K562 (cell line): ENCODE measurements around the gene SRP72. TPM values are rescaled to one million over a fixed set of nuclear protein-coding genes. Genes with fewer than 3 reads are reported as not detected.

Experiments
- FOXJ3 ChIP-seq: sonication (generic); formaldehyde crosslinking; IDR thresholded peaks from 2 replicates; pipeline ENCODE4 v1.4.0; 2020; ENCODE audit warnings: mild to moderate bottlenecking, missing genetic modification reagents
- GATAD2A ChIP-seq: fragments of 450-650 bp; IDR thresholded peaks from 2 replicates; pipeline ENCODE4 v1.6.1; 2017
- SMAD4 ChIP-seq: fragments of 250-450 bp; sonication (Bioruptor Pico); conservative IDR thresholded peaks from 2 replicates; pipeline ENCODE4 v1.8.0; 2021; ENCODE audit warnings: inconsistent platforms, mild to moderate bottlenecking, moderate library complexity
- TARDBP ChIP-seq: fragments of 450-650 bp; IDR thresholded peaks from 2 replicates; pipeline ENCODE4 v1.6.1; 2016
- ZNF124 ChIP-seq: sonication (generic); formaldehyde crosslinking; IDR thresholded peaks from 2 replicates; pipeline ENCODE4 v1.8.1; 2022; ENCODE audit warnings: missing genetic modification reagents
- ZNF707 ChIP-seq: fragments of 250-450 bp; sonication (Bioruptor Pico); conservative IDR thresholded peaks from 2 replicates; pipeline ENCODE4 v1.8.0; 2022; ENCODE audit warnings: inconsistent platforms, mild to moderate bottlenecking, moderate library complexity
- ZNF766 ChIP-seq: fragments of 200-800 bp; sonication (Bioruptor generic); conservative IDR thresholded peaks from 2 replicates; pipeline ENCODE4 v1.6.1; 2016; ENCODE audit warnings: missing genetic modification characterization, missing compliant biosample characterization
- polyA plus RNA-seq, 8 experiments: library from polyadenylated mRNA; depleted of rRNA in 4 of 8; stranded (reverse) in 5 of 8; unstranded in 3 of 8; fragments of >200 nt; fragmentation: Nextera tagmentation in 2 of 8; fragmentation: Illumina TruSeq in 1 of 8; extraction: Ambion mirVana in 2 of 8; extraction: Trizol in 1 of 8; gene quantifications; 2 replicates each; pipeline versions ENCODE4 v1.2.1 to v1.2.3, GENCODE V29; 2011 to 2014; ENCODE audit warnings: inconsistent platforms in 1 of 8, missing spikeins in 1 of 8
- total RNA-seq, 7 experiments: library from RNA; depleted of rRNA in 6 of 7; stranded (reverse); fragments of >200 nt in 6 of 7; fragmentation: Illumina TruSeq in 2 of 7; extraction: Trizol in 2 of 7; gene quantifications; 2 replicates each; pipeline versions ENCODE4 v1.2.1 to v1.2.3, GENCODE V29; 2011 to 2021; ENCODE audit warnings: low replicate concordance in 1 of 7
- TF ChIP-seq, protein P1 (sequence below): fragments of 200-800 bp; sonication (Bioruptor generic); IDR thresholded peaks from 2 replicates; pipeline ENCODE4 v1.6.1; 2016; ENCODE audit warnings: missing genetic modification characterization, missing compliant biosample characterization
- TF ChIP-seq, protein P2 (sequence below): fragments of 450-650 bp; formaldehyde crosslinking; IDR thresholded peaks from 2 replicates; pipeline ENCODE4 v1.4.0; 2020; ENCODE audit warnings: mild to moderate bottlenecking, moderate library complexity
- TF ChIP-seq, protein P3 (sequence below): fragments of 250-450 bp; sonication (Bioruptor Pico); IDR thresholded peaks from 2 replicates; pipeline ENCODE4 v1.8.0; 2021; ENCODE audit warnings: moderate library complexity, mild to moderate bottlenecking, inconsistent platforms
- TF ChIP-seq, protein P4 (sequence below): fragments of 250-450 bp; sonication (Bioruptor Pico); IDR thresholded peaks from 2 replicates; pipeline ENCODE4 v1.5.0; 2021
- TF ChIP-seq, protein P5 (sequence below): fragments of 450-650 bp; conservative IDR thresholded peaks from 2 replicates; pipeline ENCODE4 v1.6.1; 2016; ENCODE audit warnings: missing genetic modification characterization, low read depth, mild to moderate bottlenecking, control low read depth, missing compliant biosample characterization
- TF ChIP-seq, protein P6 (sequence below), 2 experiments: fragments of 450-650 bp; IDR thresholded peaks; 2 replicates each; pipeline ENCODE4 v1.6.1; 2016

Gene SRP72
- total and polyA plus RNA-seq, 9 of the 15 experiments (the other 6 are each of a cell fraction or from before 2014, with no cell fraction given): 124 to 341 (median 202) TPM

DNA sequence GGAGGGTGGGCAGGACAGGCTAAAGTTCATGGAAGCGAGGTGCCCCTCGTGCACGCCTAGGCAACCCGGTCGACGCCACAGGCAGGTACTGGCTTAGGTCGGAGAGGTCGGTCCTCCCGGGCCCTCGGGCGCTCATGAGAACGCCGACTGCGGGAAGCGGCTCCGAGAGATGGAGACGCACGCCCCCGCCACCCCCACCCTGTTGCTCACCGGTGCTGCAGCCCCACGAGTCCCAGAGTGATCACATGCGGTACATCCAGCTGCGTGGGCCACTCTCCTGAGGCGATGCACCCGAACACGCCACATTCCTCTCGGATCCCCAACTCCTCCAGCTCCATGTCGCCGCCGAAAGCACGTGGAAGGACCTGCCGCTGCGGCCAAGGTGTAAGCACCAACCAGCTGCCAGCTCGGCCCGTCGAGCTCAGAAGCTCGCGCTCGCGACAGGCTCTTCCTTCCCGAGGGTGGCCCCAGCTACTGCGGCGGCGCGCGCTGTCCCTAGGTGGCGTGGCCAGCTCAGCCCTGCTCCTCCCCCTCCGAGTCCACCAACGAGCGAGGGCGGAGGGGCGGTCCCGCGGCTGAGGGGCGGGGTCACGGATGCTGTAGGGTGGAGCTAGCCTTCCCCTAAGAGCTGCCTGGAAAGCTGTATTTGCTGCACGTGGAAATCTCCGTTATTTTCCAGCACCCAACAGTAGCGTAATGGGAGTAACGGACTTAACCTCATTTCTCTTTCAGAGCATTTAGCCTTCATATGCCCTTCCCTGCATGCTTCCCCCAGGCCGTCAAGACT, 32.1 kb upstream of the SRP72 start, which contains the start of gene PPAT (continued):
- TF ChIP-seq, protein P1, sequence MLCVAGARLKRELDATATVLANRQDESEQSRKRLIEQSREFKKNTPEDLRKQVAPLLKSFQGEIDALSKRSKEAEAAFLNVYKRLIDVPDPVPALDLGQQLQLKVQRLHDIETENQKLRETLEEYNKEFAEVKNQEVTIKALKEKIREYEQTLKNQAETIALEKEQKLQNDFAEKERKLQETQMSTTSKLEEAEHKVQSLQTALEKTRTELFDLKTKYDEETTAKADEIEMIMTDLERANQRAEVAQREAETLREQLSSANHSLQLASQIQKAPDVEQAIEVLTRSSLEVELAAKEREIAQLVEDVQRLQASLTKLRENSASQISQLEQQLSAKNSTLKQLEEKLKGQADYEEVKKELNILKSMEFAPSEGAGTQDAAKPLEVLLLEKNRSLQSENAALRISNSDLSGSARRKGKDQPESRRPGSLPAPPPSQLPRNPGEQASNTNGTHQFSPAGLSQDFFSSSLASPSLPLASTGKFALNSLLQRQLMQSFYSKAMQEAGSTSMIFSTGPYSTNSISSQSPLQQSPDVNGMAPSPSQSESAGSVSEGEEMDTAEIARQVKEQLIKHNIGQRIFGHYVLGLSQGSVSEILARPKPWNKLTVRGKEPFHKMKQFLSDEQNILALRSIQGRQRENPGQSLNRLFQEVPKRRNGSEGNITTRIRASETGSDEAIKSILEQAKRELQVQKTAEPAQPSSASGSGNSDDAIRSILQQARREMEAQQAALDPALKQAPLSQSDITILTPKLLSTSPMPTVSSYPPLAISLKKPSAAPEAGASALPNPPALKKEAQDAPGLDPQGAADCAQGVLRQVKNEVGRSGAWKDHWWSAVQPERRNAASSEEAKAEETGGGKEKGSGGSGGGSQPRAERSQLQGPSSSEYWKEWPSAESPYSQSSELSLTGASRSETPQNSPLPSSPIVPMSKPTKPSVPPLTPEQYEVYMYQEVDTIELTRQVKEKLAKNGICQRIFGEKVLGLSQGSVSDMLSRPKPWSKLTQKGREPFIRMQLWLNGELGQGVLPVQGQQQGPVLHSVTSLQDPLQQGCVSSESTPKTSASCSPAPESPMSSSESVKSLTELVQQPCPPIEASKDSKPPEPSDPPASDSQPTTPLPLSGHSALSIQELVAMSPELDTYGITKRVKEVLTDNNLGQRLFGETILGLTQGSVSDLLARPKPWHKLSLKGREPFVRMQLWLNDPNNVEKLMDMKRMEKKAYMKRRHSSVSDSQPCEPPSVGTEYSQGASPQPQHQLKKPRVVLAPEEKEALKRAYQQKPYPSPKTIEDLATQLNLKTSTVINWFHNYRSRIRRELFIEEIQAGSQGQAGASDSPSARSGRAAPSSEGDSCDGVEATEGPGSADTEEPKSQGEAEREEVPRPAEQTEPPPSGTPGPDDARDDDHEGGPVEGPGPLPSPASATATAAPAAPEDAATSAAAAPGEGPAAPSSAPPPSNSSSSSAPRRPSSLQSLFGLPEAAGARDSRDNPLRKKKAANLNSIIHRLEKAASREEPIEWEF (CRISPR knock-in tag): no peak
- TF ChIP-seq SMAD4 (CRISPR knock-in tag) (peak; percentile 51), ZNF707 (CRISPR knock-in tag) (no peak), GATAD2A (no peak), ZNF124 (CRISPR knock-in tag) (no peak), FOXJ3 (no peak), ZNF766 (CRISPR knock-in tag) (no peak; the same call in 1 of the 2 replicates), TARDBP (0 out of 2 replicates have a peak, but pooled peaks have one; percentile 8)
- TF ChIP-seq, protein P2, sequence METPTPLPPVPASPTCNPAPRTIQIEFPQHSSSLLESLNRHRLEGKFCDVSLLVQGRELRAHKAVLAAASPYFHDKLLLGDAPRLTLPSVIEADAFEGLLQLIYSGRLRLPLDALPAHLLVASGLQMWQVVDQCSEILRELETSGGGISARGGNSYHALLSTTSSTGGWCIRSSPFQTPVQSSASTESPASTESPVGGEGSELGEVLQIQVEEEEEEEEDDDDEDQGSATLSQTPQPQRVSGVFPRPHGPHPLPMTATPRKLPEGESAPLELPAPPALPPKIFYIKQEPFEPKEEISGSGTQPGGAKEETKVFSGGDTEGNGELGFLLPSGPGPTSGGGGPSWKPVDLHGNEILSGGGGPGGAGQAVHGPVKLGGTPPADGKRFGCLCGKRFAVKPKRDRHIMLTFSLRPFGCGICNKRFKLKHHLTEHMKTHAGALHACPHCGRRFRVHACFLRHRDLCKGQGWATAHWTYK (CRISPR knock-in tag): no peak
- TF ChIP-seq, protein P3, sequence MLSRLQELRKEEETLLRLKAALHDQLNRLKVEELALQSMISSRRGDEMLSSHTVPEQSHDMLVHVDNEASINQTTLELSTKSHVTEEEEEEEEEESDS (CRISPR knock-in tag): no peak
- TF ChIP-seq, protein P4, sequence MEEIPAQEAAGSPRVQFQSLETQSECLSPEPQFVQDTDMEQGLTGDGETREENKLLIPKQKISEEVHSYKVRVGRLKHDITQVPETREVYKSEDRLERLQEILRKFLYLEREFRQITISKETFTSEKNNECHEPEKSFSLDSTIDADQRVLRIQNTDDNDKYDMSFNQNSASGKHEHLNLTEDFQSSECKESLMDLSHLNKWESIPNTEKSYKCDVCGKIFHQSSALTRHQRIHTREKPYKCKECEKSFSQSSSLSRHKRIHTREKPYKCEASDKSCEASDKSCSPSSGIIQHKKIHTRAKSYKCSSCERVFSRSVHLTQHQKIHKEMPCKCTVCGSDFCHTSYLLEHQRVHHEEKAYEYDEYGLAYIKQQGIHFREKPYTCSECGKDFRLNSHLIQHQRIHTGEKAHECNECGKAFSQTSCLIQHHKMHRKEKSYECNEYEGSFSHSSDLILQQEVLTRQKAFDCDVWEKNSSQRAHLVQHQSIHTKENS (CRISPR knock-in tag): no peak
- TF ChIP-seq, protein P5, sequence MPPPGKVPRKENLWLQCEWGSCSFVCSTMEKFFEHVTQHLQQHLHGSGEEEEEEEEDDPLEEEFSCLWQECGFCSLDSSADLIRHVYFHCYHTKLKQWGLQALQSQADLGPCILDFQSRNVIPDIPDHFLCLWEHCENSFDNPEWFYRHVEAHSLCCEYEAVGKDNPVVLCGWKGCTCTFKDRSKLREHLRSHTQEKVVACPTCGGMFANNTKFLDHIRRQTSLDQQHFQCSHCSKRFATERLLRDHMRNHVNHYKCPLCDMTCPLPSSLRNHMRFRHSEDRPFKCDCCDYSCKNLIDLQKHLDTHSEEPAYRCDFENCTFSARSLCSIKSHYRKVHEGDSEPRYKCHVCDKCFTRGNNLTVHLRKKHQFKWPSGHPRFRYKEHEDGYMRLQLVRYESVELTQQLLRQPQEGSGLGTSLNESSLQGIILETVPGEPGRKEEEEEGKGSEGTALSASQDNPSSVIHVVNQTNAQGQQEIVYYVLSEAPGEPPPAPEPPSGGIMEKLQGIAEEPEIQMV: no peak
- TF ChIP-seq, protein P6, sequence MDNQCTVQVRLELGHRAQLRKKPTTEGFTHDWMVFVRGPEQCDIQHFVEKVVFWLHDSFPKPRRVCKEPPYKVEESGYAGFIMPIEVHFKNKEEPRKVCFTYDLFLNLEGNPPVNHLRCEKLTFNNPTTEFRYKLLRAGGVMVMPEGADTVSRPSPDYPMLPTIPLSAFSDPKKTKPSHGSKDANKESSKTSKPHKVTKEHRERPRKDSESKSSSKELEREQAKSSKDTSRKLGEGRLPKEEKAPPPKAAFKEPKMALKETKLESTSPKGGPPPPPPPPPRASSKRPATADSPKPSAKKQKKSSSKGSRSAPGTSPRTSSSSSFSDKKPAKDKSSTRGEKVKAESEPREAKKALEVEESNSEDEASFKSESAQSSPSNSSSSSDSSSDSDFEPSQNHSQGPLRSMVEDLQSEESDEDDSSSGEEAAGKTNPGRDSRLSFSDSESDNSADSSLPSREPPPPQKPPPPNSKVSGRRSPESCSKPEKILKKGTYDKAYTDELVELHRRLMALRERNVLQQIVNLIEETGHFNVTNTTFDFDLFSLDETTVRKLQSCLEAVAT (IDR thresholded peaks at IDR 0.05): no peak
